Measurements from ENCODE around the gene STRBP. TPM values are rescaled to one million over a fixed set of nuclear protein-coding genes. Genes with fewer than 3 reads are reported as not detected.
A peak's percentile ranks its signal among the peaks of the same experiment; 100 is the strongest.
"Not testable (repeated sequence)": the region's sequence is repeated elsewhere in the genome, so short reads cannot be mapped to it uniquely, and the experiment has no call there.

The STRBP gene
- 9.3 TPM for polyA plus RNA-seq (ENCODE audit: insufficient read length)

DNA sequence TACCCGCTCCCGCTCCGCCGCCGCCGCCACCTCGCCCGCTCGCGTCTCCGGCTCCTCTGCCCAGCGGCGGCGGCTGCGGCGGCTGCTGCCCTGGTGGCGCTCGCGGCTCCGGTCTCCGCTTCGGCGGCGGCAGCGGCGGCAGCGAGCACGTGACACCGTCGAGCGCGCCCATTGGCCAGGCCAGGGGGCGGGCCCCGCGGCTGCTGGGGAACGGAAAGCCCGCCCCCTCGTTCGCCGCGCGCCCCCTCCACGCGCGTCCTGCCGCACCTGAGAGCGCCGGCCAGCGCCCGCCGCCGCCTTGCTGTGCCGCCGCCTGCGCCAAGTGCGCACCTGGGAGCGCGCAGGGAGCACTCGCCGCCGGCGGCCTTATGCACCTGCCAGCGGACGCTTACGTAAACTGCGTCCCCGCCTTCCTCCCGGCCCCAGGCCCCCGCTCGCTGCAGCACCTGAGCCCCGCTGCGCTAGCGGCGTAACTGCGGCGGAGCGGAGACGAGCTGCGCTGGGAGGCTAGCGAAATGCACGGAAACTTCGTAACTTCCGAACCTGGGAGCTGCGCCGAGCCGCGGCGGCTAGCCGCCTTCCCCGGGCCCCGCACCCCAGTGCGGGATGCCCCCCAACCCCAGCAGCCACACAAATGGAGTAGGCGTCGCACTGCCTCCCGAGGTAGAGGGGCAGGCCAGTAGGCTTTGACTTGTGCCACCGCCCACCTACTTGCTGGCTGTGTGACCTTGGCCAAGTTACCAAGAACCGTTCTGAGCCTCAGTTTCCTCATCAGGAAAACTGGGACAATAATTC, at the start of gene STRBP:
TSS of gene STRBP (minus strand) at position 122 of the 795 bp plus-strand sequence. CDS start 84,452 bp downstream, outside the sequence.
- DNase-seq = peak; percentile 89

DNA sequence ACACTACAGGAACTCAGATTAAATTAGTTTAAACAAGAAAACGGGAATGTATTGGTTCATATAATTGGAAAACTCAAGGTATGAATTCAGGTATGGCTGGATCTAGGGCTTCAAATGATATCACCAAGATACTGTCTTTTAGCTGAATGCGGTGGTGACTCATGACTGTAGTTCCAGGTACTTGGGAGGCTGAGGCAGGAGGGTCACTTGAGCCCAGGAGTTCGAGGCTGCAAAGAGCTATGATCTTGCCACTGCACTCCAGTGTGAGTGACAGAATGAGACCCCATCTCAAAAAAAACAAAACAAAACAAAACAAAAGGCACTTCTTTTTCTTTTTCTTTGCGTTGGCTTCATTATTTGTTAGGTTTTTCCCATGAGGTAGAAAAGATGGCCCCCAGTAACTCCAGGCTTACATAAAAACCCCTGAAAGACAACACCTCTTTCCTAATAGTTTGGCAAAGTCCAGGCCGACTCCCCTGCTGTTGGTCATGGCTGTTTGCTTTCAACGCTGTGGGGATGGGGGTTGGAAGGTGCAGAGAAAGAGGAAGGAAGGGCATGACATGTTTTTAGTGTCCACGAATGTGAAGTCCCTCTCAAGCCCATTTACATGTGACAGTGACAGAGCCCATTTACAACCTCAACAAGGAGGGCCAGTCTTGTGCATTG, 47.8 kb upstream of the STRBP start:
- no peak for DNase-seq

DNA sequence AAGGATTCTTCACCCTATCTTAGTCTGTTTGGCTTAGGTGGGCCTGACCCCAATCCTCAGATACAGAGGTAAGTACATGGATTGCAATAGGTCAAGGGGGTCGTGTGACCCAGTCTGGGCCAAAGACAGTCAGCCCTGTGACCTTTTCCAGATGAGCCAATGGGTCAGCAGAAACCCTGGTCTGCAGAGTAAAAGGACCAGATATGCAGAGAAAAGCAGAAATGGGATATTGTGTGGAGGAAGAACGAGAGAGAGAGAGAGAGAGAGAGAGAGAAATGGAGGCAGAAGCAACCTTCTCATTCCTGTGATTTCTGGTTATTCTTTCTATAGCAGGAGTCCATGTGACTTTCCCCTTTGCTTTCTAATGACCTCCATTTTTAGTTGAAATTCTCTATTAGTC, 47.2 kb upstream of the STRBP start:
- DNase-seq = no peak

DNA sequence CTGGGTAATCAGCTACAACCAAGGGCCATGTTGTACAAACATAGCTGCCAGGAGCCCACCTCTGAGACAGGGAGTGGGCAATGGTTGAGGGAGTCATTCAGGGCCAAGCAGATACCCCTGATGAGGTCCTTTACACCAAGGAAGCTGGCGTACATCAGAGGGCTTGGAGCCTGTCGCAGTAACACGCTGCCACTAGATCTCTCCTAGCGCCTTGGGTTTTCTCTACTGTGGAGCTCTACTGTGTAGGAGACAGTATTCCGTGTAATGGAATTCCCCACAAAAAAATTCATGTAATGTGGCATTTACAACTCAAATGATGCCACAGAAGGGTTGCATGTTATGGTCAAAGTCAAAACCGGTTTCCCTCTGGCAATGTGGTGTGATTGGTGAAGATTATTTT, 46.2 kb upstream of the STRBP start:
- DNase-seq = no peak

DNA sequence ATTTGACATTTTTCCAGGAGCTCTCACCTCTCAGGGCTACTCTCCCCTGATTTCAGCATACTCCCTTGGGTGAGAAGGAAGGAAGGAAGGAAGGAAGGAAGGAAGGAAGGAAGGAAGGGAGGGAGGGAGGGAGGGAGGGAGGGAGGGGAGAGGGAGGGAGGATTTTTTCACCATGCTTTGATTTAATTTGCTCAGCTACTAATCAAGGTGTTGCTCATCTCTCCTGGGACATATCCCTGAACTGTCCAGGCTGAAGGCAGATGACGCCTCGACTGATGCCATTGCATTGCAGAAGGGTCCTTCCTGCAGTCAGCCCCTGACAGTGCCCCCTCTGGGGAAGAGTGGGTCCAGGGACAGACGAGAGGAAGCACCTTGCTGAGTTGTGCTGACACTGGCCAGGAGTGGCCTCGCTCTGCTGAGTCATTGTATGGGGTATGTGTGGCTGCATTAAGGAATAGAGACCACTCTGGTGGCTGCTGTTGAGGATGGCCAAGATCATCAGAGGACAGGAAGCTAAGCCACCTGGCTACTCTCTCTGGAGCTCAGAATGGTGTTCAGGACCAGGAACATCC, 44.0 kb upstream of the STRBP start:
- no peak for DNase-seq

DNA sequence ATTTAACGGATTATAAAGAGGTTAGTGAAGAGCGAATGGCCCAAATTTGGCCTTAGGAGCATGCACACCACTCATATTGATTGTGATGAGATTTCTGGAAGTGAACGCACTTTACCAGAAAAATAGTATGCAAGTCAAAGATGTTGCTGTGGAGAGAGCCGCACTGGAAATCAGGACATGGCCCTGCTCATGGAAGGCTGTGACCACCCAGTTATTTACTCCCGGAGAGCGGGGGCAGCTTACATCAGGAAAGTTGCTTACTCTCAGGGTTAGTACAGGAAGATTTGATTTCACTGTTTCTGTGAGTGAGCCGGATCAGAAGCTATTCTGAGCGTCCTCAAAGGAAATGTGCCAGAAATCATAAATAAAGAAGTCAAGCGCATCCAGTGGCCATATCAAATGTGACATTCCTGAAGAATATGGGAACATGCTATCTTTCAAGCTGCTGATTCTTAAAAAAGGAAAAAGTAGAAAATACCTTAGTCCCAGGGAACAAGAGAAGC, 42.9 kb upstream of the STRBP start:
- DNase-seq = no peak

DNA sequence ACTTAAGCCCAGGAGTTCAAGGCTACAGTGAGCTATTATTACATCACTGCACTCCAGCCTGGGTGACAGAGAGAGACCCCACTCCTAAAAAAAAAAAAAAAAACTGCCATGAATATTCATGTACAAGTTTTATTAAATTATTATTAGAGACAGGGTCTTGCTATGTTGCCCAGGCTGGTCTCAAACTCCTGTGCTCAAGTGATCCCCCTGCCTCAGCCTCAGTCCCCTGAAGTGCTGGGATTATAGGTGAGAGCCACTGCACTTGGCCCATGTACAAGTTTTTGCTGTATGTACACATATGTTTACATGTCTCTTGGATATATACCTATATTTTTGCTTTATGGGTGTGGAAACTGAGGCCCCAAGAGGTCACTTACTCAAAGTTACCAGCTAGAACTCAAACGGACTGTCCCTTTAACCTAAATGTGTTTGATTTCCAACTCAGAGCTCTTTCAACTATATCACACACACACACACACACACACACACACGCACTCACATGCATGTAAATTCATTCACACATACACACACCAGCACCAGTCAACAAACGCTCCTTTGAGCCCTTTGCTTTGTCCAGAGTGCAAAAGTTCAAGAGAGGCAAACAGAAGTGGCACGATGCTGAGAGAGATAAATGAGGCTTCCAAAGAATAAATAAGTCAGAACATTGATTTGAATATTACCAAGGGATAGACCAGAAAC, 42.3 kb upstream of the STRBP start:
- DNase-seq = no peak

DNA sequence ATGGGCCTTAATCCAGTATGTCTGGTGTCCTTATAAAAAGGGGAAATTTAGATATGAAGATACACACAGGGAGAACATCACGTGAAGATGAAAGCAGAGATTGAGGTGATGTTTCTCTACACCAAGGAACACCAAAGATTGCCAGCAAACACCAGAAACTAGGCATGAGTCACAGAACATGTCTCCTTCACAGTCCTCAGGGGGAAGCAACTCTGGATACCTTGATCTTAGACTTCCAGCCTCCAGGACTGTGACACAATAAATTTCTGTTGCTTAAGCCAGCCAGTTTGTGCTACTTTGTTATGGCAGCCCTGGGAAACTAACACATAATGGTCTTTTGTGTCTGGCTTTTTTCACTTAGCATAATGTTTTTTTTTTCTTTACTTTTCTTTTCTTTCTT, 41.2 kb upstream of the STRBP start:
- DNase-seq = no peak

DNA sequence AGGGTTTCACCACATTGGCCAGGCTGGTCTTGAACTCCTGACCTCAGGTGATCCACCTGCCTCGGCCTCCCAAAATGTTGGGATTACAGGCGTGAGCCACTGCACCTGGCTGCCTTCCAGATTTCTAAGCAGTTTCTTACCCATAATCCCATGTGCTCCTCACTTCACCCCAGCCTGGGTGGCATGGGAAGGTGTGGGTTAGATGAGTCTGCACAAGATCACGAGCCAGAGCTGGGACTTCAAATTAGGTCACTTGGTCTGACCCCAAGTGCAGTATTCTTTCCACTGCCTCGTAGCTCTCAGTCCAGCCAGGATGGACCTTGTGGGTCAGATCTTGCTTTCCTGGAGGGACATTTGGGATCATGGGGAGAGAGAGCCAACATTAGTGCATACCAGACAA, 37.5 kb upstream of the STRBP start:
- no peak for DNase-seq

DNA sequence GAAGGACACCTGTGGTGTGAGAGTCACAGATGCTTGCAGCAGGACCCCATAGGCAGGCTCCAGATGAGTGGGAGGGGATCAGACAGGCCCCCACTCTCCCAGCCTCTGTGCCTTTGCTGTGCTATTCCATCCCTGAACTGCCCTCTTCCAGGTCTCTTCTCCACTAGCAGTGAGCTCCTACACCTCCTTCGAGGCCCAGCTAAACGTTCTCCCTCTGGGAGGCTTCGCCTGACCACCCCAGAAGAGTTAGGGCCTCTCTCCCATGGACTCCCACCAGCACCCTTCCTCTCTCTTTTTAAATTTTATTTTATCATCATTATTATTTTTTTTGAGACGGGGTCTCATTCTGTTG, 35.9 kb upstream of the STRBP start:
- no peak for DNase-seq

DNA sequence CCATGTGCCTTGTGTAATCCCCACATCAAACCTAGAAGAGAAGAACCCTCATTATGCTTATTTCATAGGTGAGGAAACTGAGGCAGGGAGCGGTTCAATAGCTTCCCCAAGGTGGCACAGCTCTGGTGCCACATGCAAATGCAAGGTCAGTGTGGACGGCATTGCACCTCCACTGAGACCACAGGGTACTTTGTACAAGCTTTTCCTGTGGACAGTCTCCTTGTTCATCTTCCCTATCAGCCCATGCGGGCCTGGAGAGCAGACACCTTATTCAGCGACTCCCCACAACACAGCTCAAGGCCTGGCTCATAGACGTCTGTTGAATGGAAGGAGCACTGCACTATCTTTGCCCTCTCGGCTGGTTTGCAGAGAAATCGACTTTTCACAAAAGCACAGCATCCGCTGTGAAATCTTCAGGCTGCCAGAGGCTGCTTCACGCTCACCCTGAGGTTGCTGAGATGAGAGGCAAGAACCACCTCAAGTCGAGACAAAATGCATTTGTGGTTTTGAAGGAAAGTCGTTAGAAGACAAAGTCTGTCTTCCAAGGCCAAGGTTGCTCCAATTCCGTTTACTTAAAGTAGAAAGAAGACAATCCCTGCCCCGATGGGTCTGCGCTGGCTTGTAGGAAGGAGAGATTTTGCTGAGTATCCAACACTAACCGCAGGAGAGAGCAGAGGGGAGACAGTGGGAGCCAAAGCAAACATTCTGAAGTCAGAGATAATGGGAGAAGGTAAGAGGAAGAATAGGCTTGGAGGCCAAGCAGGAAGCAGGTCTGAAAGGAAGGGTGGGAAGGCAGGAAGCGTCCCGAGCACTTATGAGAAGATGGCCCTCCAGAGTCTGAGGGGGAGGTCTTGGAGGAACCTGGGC, 34.2 kb upstream of the STRBP start:
- no peak for DNase-seq

DNA sequence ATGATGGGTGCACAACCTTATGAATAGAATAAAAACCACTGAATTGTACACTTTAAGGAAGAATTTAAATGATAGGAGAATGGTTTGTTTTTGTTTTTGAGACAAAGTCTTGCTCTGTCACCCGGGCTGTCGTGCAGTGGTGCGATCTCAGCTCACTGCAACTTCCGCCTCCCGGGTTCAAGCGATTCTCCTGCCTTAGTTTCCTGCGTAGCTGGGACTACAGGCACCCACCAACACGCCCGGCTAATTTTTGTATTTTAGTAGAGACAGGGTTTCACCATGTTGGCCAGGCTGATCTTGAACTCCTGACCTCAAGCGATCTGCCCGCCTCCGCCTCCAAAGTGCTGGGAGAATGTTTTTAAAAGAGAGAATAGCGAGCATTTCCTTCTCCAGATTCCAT, 33.5 kb upstream of the STRBP start:
- DNase-seq = not testable (repeated sequence)

DNA sequence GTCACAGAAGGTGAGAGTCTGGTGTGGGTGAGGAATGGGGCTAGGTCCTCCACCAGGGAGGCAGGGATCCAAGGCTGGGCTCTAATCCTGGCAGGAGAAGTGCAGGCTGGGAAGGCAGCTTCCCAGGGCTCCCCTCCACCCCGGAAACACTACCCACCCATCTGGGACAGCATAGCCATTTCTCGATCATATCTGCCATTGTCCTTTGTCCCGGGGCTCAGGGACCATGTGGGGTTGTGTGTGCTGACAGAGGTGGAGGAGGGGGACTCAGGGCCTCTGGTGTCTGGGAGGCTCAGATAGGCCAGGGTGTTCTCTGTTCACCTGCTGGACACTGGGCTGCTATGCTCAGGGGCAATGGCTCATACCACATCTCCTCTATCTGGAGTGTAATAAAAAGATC, 32.2 kb upstream of the STRBP start:
- no peak for DNase-seq

DNA sequence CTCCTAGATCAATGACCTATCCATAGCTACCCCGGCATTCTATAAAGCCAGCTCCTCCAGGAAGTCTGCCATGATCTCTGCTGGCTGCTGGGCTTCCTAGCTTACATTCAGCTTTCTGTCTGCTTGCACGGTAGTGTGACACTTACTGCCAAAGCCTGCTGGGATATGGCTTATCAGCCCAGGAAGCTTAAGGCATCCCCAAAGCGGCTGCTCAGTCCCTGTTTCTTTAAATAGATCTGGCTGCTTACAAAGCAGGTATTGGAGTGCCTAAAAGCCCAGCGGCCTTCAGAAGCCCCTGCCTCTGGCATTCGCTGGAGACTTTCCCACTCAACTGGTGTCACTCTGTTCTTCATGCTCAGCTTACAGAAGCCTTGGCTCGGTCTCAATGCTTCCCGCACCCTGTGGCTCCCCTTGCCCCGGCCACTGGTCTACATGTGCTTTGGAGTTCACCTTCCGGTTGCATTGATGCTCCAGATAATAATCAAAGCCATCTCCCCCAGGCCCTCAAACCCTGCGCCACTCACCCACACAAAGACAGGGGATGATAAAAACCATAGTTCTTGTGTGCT, 31.3 kb upstream of the STRBP start:
- no peak for DNase-seq

DNA sequence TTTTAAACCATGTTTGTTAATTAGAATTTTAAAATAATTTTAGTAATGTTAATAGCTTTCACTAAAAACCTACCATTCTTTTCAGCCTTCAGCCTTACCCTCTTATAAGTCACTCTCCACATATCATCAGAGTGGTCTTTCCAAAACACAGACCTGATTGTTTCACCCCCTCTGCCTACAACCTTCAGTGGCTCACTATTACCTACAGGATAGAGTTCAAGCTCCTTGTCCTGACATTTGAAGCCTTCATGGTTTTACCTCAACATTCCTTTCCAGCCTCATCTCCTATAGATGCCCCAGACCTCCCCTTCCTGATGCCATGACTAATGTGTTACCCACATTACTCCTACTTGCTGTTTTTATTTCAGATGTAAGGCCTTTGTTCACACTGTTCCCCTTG, 27.8 kb upstream of the STRBP start:
- no peak for DNase-seq

DNA sequence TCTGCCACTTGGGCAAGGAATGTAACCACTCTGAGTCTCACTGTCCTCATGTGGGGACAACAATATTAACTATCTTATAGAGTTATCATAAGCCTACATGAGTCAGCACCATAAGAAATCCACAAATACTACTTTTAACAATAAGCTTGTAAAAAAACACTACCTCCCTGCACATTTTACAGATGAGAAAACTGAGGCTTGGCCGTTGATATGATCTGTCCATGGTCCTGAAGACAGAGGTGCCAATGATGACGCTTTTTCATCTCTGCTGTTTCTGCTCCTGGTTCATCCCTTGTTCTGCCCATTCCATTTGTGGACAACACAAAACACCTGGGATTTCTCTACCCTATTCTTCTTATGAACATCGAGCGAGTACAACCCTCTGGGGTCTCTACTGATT, 23.4 kb upstream of the STRBP start:
- no peak for DNase-seq

DNA sequence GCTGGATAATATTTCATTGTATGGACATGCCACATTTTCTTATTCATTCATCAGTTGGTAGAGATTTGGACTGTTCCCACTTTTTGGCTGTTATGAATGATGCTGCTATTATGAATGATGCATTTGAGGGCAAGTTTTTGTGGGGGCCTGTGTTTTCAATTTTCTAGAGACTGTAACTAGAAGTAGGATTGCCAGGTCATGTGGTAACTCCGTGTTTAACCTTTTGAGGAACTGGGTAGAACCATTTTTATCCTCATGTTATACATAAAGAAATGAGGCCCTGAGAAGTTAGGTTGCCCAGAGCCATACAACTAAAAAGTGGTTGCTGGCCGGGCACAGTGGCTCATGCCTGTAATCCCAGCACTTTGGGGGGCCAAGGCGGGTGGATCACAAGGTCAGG, 22.4 kb upstream of the STRBP start:
- DNase-seq = no peak

DNA sequence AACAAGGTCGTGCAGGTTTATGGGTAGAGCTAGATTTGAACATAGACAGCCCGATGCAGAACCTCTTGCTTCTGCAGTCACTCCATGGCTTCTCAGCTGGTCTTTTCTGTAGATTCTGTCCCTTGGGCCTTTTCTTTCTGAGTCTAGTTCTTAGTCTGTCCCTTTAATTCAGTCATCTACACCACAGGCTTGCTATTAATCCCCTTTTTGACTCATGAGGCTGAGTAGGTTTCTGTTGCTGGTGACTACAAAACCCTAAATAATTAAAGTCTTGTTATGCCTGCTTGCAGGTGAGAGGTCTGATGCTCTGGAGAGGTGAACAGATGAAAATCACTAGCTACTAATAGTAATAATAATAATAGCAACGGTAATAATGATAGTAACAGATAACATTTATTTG, 19.3 kb upstream of the STRBP start:
- no peak for DNase-seq

DNA sequence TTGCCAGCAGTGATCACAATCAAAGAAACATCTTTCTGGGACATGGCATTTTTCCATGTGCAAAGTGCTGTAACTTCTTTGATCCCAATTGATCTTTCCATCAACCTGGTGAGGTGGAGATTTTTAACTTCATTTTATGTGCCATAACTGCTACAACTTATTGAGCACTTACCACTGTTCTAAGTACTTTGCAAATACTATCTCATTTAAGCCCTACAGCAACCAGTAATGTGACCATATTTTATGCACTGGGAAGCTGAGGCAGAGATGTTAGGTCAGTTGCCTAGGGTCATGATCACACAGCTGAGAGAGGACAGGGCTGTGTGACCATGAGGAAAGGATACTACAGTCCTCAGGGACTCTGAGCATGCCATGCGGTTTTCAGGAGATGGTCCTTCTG, 17.9 kb upstream of the STRBP start:
- DNase-seq = no peak

DNA sequence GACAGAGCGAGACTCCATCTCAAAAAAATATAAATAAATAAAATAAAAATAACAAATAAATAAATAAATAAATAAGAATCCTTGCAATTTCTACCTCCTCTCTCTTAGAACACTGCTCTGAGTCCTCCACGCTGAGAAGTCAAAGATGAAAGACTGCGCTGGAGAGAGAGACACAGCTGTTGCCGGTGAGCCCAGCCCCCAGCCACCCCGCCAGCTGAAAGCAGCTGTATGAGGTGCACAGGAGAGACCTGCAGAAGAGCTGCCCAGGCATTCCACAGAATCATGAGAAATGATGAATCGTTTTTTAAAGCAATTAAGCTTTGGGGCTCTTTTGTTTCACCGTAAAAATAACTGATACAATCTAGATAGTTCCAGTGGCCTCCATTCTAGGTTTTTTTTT, 16.3 kb upstream of the STRBP start:
- no peak for DNase-seq

DNA sequence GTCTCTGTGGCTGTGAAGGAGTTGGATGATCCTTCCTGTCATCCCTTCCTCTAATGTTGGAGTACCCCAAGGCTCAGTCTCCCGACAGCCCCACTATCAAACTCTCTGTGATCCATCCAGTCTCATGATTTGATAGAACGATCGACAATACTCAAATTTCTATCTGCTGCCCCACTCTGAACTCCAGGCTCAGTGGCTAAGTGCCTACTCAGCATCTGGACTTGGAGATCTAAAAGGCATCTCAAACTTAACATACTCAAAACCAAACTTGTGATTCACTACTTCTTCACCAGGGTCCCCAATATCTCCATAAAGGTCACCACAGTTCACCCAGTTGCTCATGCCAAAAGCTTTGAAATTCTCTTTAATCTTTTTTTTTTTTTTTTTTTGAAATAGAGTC, 15.1 kb upstream of the STRBP start:
- DNase-seq = no peak

DNA sequence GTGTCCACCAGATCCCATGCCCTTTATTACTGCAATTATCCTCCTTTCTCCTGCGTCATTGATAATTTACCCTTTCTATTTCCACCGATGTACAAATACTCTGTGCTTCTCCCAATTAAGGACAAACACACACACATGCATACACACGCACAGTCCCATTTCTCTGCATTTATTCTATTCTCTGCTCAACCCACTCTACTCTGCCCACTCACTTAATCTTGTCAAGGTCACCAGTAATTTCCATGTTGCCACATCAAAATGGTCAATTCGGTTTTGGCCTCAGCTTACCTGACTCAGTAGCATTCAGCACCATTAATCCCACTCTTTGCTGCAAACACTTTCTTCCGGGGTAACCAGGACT, 14.6 kb upstream of the STRBP start:
- DNase-seq = no peak
